Calu3 (cell line): Measurements from ENCODE around the gene IGF1R. TPM values are rescaled to one million over a fixed set of nuclear protein-coding genes. Genes with fewer than 3 reads are reported as not detected.

Source experiments
- BruUV-seq: library from RNA; stranded (reverse); fragments of 400-500 nt; replicated peaks from 2 replicates; lab custom pipeline; 2021; lab: Mats Ljungman, UMichigan
- CTCF ChIA-PET: fragments of 300-600 bp; sonication (Branson Sonifier 250); formaldehyde crosslinking; loops from one replicate; lab custom pipeline; 2022; ENCODE audit warnings: antibody characterized with exemption; lab: Charles Lee
- DNase-seq: peaks from one replicate; pipeline ENCODE4 v3.0.0; 2022
- H3K27ac Mint-ChIP-seq: one replicate; pipeline ENCODE4 v1.8.0; 2022; ENCODE audit warnings: mixed read lengths; ENCODE audit not compliant: unreplicated experiment
- H3K27me3 Mint-ChIP-seq: one replicate; pipeline ENCODE4 v1.8.0; 2022; ENCODE audit warnings: mixed read lengths; ENCODE audit not compliant: unreplicated experiment
- H3K36me3 Mint-ChIP-seq: one replicate; pipeline ENCODE4 v1.8.0; 2022; ENCODE audit warnings: mild to moderate bottlenecking, moderate library complexity, mixed read lengths; ENCODE audit not compliant: insufficient read depth, unreplicated experiment
- H3K4me1 Mint-ChIP-seq: one replicate; pipeline ENCODE4 v1.8.0; 2022; ENCODE audit warnings: mild to moderate bottlenecking, low read depth, mixed read lengths; ENCODE audit not compliant: unreplicated experiment
- H3K4me3 Mint-ChIP-seq: one replicate; pipeline ENCODE4 v1.8.0; 2022; ENCODE audit warnings: mild to moderate bottlenecking, low read depth, moderate library complexity, mixed read lengths; ENCODE audit not compliant: unreplicated experiment
- H3K9me3 Mint-ChIP-seq: one replicate; pipeline ENCODE4 v1.8.0; 2022; ENCODE audit warnings: low read depth, mixed read lengths; ENCODE audit not compliant: unreplicated experiment
- intact Hi-C: fragments of 100-400 bp; cut with micrococcal nuclease; formaldehyde crosslinking; loops from one replicate; pipeline ENCODE4 v1.10.0; 2022; ENCODE audit not compliant: unreplicated experiment
- total RNA-seq: library from RNA; stranded (reverse); gene quantifications from 2 replicates; pipeline ENCODE4 v1.2.3, GENCODE V29; 2022
- TF ChIP-seq, protein P1 (sequence below): fragments of 200-600 bp; IDR thresholded peaks from one replicate; pipeline ENCODE4 v1.8.0; 2022; ENCODE audit warnings: antibody characterized with exemption; ENCODE audit not compliant: unreplicated experiment

The IGF1R gene
- total RNA-seq, 1 experiment from 2014 or later: 73.9 TPM

DNA sequence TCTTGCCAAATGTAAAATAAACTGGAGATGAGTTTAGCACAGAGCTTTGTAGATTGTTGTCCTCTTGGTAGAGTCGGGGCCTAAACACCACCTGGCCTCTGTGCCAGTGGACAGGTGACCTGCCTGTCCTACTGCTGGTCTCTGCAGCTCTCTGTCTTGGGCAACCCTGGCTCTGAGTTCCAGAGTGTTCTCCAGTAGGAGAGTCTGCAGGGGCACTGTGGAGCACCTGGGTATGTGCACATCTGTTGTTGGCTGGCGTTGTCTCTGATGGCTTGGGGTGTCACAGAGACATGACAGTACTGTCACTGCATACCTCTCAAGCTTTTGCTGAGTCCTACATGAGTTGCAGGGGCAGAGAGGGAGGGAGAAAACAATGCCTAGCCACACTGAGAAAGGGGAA is 112.6 kb downstream of the IGF1R start:
- Mint-ChIP-seq H3K4me3 (no peak overlapping the region), H3K27ac (no peak overlapping the region), H3K4me1 (peaks cover 23% of the 10 kb centered on the region), H3K27me3 (no peaks in the 10 kb centered on the region), H3K9me3 (no peaks in the 10 kb centered on the region), H3K36me3 (peaks cover 11% of the 10 kb centered on the region)
- CTCF ChIA-PET: interaction anchor here (1.0 kb wide), 1 partner anchor 10 kb away, joined by 3 read pairs; no protein-coding TSS in a partner anchor
- BruUV-seq: no TSS peak
- no peak for DNase-seq
- intact Hi-C loops: no loop called here
- TF ChIP-seq, protein P1, sequence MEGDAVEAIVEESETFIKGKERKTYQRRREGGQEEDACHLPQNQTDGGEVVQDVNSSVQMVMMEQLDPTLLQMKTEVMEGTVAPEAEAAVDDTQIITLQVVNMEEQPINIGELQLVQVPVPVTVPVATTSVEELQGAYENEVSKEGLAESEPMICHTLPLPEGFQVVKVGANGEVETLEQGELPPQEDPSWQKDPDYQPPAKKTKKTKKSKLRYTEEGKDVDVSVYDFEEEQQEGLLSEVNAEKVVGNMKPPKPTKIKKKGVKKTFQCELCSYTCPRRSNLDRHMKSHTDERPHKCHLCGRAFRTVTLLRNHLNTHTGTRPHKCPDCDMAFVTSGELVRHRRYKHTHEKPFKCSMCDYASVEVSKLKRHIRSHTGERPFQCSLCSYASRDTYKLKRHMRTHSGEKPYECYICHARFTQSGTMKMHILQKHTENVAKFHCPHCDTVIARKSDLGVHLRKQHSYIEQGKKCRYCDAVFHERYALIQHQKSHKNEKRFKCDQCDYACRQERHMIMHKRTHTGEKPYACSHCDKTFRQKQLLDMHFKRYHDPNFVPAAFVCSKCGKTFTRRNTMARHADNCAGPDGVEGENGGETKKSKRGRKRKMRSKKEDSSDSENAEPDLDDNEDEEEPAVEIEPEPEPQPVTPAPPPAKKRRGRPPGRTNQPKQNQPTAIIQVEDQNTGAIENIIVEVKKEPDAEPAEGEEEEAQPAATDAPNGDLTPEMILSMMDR: no peak

DNA sequence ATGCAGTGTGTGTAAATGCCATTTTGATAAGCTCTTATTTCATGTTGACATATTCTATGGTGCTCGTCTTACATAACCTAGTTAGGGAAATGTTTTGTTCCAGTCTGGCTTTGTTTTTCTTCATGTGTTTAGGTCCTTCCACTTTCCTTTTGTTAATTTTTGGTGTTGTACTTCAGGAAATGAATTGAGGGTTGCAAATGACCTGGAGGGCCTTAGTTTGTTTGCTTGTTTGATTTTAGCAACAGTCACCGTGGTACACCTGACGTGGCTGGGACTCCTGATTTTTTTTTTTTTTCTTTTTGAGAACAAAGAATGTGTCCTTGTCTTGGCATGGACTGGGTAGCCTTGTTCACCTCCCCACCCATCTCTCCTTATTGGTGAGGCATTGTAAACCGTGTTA is 114.8 kb downstream of the IGF1R start:
- BruUV-seq: no TSS peak
- peak; percentile 37 for DNase-seq
- CTCF ChIA-PET: interaction anchor here (0.7 to 1.3 kb wide), 4 partner anchors 18 to 98 kb away, joined by 3 to 5 read pairs (median 4); no protein-coding TSS in a partner anchor
- Mint-ChIP-seq H3K4me3 (no peak overlapping the region), H3K36me3 (peaks cover 11% of the 10 kb centered on the region), H3K4me1 (peaks cover 23% of the 10 kb centered on the region), H3K9me3 (no peaks in the 10 kb centered on the region), H3K27ac (peak overlapping the region; percentile 50), H3K27me3 (no peaks in the 10 kb centered on the region)
- intact Hi-C loops: no loop called here
- TF ChIP-seq, protein P1: no peak

DNA sequence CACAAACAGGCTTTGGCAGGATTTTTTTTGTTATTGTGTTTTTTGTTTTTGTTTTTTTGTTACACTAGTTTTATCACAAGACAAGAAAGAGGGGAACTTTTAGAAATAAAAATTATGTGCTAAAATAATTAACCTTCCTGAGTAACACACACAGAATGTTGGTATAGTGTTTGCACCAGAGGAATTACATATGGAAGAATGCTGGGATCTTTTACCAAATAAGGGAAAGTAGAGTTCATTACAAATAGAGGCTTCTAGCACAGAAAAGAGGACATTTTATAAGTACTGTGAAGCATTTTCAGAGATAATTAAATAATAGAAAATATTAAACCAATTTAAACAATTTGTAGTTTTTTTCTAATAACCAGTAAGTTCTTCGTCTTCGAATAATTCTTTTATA is 116.0 kb downstream of the IGF1R start:
- Mint-ChIP-seq H3K36me3 (peaks cover 11% of the 10 kb centered on the region), H3K9me3 (no peaks in the 10 kb centered on the region), H3K27ac (no peak overlapping the region), H3K4me1 (peaks cover 24% of the 10 kb centered on the region), H3K4me3 (no peak overlapping the region), H3K27me3 (no peaks in the 10 kb centered on the region)
- BruUV-seq: no TSS peak
- TF ChIP-seq, protein P1: no peak
- DNase-seq: no peak
- intact Hi-C loops: no loop called here
- CTCF ChIA-PET: interaction anchor here (0.6 to 1.3 kb wide), 2 partner anchors 8 to 19 kb away, joined by 3 to 12 read pairs; no protein-coding TSS in a partner anchor

DNA sequence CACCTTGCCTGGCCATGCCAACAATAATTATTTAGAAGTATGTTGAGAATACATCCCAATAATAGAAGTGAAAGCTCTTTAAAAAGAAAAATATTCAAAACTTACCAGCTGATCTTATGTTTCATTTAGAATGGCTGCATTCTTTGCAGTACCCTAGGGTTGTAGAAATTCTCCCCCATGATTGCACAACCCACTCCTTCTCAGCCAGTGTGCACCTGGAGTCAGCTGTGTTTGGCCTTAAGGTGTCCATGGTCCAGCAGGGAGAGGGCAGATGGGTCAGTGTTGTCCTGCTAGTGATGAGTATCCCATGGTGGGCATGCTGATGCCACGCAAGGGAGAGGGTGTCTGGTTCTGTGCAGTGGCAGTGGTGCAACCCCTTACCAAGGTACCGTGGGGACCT is 117.3 kb downstream of the IGF1R start:
- BruUV-seq: no TSS peak
- H3K4me3 Mint-ChIP-seq: no peak overlapping the region
- H3K36me3 Mint-ChIP-seq: peaks cover 11% of the 10 kb centered on the region
- TF ChIP-seq, protein P1: no peak
- intact Hi-C loops: no loop called here
- H3K27me3 Mint-ChIP-seq: no peaks in the 10 kb centered on the region
- CTCF ChIA-PET: interaction anchor here (0.6 kb wide), 1 partner anchor 110 kb away, joined by 3 read pairs; no protein-coding TSS in a partner anchor
- no peaks in the 10 kb centered on the region for H3K9me3 Mint-ChIP-seq
- no peak for DNase-seq
- H3K27ac Mint-ChIP-seq: no peak overlapping the region
- H3K4me1 Mint-ChIP-seq: peaks cover 36% of the 10 kb centered on the region
